HCT116 (cell line): ENCODE data around the gene SULT1A1. TPM values are rescaled to one million over a fixed set of nuclear protein-coding genes. Genes with fewer than 3 reads are reported as not detected.
"Not testable (repeated sequence)": the region's sequence is repeated elsewhere in the genome, so short reads cannot be mapped to it uniquely, and the experiment has no call there.

ENCODE experiments used
- ATAC-seq: fragments of 200-7000 bp; cut with Tn5 transposase; 2 replicates; pipeline ENCODE4 v1.9.1; 2020; ENCODE audit warnings: mild to moderate bottlenecking, moderate library complexity
- BruUV-seq: library from RNA; stranded (reverse); fragments of 400-500 nt; replicated peaks from 2 replicates; lab custom pipeline; 2021; lab: Mats Ljungman, UMichigan
- CTCF ChIA-PET: fragments of 300-600 bp; sonication (Branson Sonifier 250); formaldehyde crosslinking; loops from one replicate; lab custom pipeline; 2021; ENCODE audit warnings: antibody characterized with exemption; lab: Charles Lee
- POLR2A ChIA-PET: fragments of 300-600, 350-600 bp; sonication (Branson Sonifier 250); formaldehyde crosslinking; loops from one replicate; lab custom pipeline; 2021; ENCODE audit warnings: antibody characterized with exemption; lab: Charles Lee
- RAD21 ChIA-PET, 2 experiments: fragments of 300-600 bp; sonication (Branson Sonifier 250); formaldehyde crosslinking; loops; one replicate each; lab custom pipeline; 2023; ENCODE audit warnings: low total read pairs in 2 of 2; ENCODE audit not compliant: uncharacterized antibody in 2 of 2, unreplicated experiment in 2 of 2, low non-redundant PET in 1 of 2; lab: Charles Lee
- DNase-seq: peaks from one replicate; pipeline ENCODE4 v3.0.0-alpha.2; 2010; ENCODE audit warnings: low read depth, low spot score
- H2AFZ ChIP-seq: fragments of 200-600 bp; shearing (Covaris generic), sonication (generic); 2 replicates; pipeline ENCODE4 v1.6.1; 2017; ENCODE audit warnings: low read depth, mixed run types, mixed read lengths, antibody characterized with exemption, low read length; ENCODE audit not compliant: poor library complexity, severe bottlenecking
- H3K27ac ChIP-seq: 2 replicates; pipeline ENCODE4 v1.5.1; 2012; ENCODE audit warnings: low read depth, low read length
- H3K27me3 ChIP-seq: fragments of 200-600 bp; sonication (generic); 2 replicates; pipeline ENCODE4 v1.6.1; 2016; ENCODE audit warnings: mixed run types, low read length, mixed read lengths; ENCODE audit not compliant: insufficient read depth
- H3K36me3 ChIP-seq, 2 experiments: fragments of 200-500 bp in 1 of 2; fragments of 200-600 bp in 1 of 2; sonication (Bioruptor generic) in 1 of 2; sonication (generic) in 1 of 2; 2 replicates each; pipeline versions ENCODE4 v1.5.1 to v1.6.1; 2014 to 2016; ENCODE audit warnings: low read length in 2 of 2, inconsistent platforms in 1 of 2, mixed read lengths in 1 of 2, mixed run types in 1 of 2; ENCODE audit not compliant: insufficient read depth in 2 of 2, control insufficient read depth in 1 of 2
- H3K4me1 ChIP-seq, 2 experiments: fragments of 200-600 bp in 1 of 2; sonication (generic) in 1 of 2; 2 replicates each; pipeline versions ENCODE4 v1.5.1 to v1.6.1; 2012 to 2017; ENCODE audit warnings: low read length in 2 of 2, inconsistent platforms in 1 of 2, mild to moderate bottlenecking in 1 of 2, mixed read lengths in 1 of 2, mixed run types in 1 of 2, moderate library complexity in 1 of 2; ENCODE audit not compliant: insufficient read depth in 2 of 2, control insufficient read depth in 1 of 2
- H3K4me2 ChIP-seq: fragments of 200-600 bp; sonication (generic); 2 replicates; pipeline ENCODE4 v1.6.1; 2017; ENCODE audit warnings: mixed run types, low read length, mixed read lengths
- H3K4me3 ChIP-seq, 2 experiments: fragments of 200-600 bp in 1 of 2; sonication (generic) in 1 of 2; replicated peaks in 1 of 2; 2 replicates each; pipeline ENCODE4 v1.5.1; 2011 to 2016; ENCODE audit warnings: low read length in 2 of 2, control low read depth in 1 of 2, low read depth in 1 of 2, mild to moderate bottlenecking in 1 of 2, mixed read lengths in 1 of 2, mixed run types in 1 of 2
- H3K79me2 ChIP-seq: fragments of 200-600 bp; sonication (generic); 2 replicates; pipeline ENCODE4 v1.6.1; 2017; ENCODE audit warnings: mild to moderate bottlenecking, mixed run types, low read length, moderate library complexity, mixed read lengths; ENCODE audit not compliant: insufficient read depth
- H3K9ac ChIP-seq: fragments of 200-600 bp; sonication (generic); 2 replicates; pipeline ENCODE4 v1.6.1; 2016; ENCODE audit warnings: low read length, mixed read lengths
- H3K9me2 ChIP-seq: fragments of 200-600 bp; sonication (generic), shearing (Covaris generic); 2 replicates; pipeline ENCODE4 v1.6.1; 2017; ENCODE audit warnings: mixed run types, mild to moderate bottlenecking, moderate library complexity; ENCODE audit not compliant: insufficient read depth
- H3K9me3 ChIP-seq, 2 experiments: fragments of 200-500 bp in 1 of 2; fragments of 200-600 bp in 1 of 2; sonication (Bioruptor generic) in 1 of 2; sonication (generic) in 1 of 2; 2 replicates each; pipeline ENCODE4 v1.6.1; 2014 to 2017; ENCODE audit warnings: low read length in 2 of 2, mixed read lengths in 2 of 2, inconsistent platforms in 1 of 2, low read depth in 1 of 2, mild to moderate bottlenecking in 1 of 2, mixed run types in 1 of 2, moderate library complexity in 1 of 2; ENCODE audit not compliant: control insufficient read depth in 1 of 2, insufficient read depth in 1 of 2
- H4K20me1 ChIP-seq: fragments of 200-600 bp; sonication (generic), shearing (Covaris generic); 2 replicates; pipeline ENCODE4 v1.6.1; 2017; ENCODE audit warnings: mixed run types, mild to moderate bottlenecking, moderate library complexity; ENCODE audit not compliant: insufficient read depth
- intact Hi-C: fragments of 100-400 bp; cut with micrococcal nuclease; formaldehyde crosslinking; loops from 2 replicates; pipeline ENCODE4 v1.10.0; 2022
- total RNA-seq: library from RNA; stranded (reverse); gene quantifications from one replicate; pipeline ENCODE4 v1.2.1, GENCODE V29; 2021; ENCODE audit not compliant: unreplicated experiment

The SULT1A1 gene
- total RNA-seq, 1 experiment from 2014 or later = 23.1 TPM

DNA sequence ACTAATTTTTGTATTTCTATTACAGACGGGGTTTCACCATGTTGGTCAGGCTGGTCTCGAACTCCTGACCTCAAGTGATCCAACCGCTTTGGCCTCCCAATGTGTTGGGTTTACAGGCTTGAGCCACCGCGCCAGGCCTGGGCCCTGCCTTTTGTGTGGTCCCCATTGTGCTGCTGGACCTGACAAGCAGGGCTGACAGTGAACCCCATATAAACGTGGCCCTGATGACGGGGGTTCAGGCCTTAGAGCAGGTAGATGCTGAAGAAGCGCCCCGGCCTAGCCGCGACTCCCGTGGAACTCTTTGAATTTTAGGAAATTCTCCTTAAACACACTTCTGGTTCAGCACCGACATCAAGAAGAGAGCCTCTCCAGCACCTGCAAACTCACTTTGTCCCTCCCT lies 8.3 kb downstream of the SULT1A1 start:
- peaks cover 16 to 17% of the 10 kb centered on the region in 2 experiments for H3K4me1 ChIP-seq
- ATAC-seq, DNase-seq, H3K4me3 ChIP-seq, H3K9ac ChIP-seq, H3K4me2 ChIP-seq, H3K36me3 ChIP-seq, intact Hi-C loops, BruUV-seq, H3K79me2 ChIP-seq, H4K20me1 ChIP-seq, H3K27ac ChIP-seq, H3K9me2 ChIP-seq, H3K27me3 ChIP-seq, CTCF ChIA-PET, POLR2A ChIA-PET, H2AFZ ChIP-seq, RAD21 ChIA-PET, H3K9me3 ChIP-seq: not testable (repeated sequence)

DNA sequence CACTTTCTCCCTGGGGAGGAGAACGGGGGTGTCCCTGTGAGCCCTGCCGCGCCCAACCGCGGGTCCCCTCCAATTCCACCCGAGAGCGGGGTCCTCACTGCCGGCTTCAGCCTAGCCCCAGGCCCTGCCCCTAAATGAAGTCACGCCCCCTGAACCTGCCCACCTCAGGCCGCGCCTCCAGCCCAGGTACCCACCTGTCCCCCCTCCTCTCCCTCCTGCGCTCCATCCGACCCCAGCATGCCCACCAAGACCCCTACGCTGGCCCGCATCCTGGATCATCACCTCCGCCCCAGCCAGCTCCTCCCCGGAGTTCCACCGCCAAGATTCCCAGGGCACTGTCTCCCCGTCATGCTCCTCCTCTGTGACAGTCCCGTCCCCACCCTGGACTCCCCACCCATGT lies 8.9 kb downstream of the SULT1A1 start:
- H2AFZ ChIP-seq, H3K4me2 ChIP-seq, H4K20me1 ChIP-seq, RAD21 ChIA-PET, H3K36me3 ChIP-seq, H3K27me3 ChIP-seq, H3K4me3 ChIP-seq, H3K79me2 ChIP-seq, H3K9me3 ChIP-seq, CTCF ChIA-PET, ATAC-seq, DNase-seq, POLR2A ChIA-PET, H3K9ac ChIP-seq, H3K27ac ChIP-seq, H3K9me2 ChIP-seq, BruUV-seq, intact Hi-C loops: not testable (repeated sequence)
- peaks cover 21 to 22% of the 10 kb centered on the region in 2 experiments for H3K4me1 ChIP-seq

DNA sequence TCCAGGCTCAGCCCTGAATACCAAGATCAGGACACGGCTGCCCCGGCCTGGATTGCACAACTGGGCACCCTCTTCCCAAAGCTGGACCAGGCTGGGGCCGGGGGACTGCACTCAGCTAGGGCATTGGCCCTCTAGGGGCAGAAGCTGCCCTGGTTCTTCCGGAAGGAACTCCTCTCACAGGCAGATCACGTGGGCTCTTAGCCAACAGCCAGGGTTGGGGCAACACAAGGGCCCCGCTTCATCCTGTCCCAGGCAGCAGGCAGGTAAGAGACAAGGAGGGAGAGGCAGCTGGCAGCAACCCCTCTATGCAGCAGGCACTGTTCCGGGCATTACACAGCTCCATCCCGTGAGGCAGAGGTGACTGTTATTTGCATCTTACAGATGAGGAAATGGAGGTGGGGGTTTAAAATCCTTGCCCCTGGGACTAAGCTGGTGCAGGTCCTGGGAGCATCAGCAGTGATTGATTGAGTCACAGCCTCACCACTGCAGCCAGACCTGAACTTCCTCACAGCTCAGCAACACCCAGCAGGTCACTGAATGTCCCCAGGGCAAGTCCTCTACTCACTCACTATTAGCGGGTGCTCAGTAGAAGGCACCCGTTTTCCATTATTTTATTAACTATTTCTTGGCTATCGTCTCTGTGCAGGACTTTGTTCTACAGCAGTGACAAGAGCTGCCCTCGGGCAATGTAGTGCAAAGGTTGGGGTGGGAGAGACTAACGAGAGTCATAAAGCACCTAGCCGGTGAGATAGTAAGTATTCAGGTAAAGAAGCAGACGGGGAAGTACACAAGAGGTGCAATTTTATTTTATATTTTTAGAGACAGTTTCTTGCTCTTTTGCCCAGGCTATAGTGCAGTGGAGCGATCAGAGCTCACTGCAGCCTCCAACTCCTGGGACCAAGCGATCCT lies 10.2 kb downstream of the SULT1A1 start:
- intact Hi-C loops, RAD21 ChIA-PET: not testable (repeated sequence)

More for the DNA sequence above, 10.2 kb downstream of the SULT1A1 start:
- DNase-seq, H3K27ac ChIP-seq, H4K20me1 ChIP-seq, H3K27me3 ChIP-seq, BruUV-seq, POLR2A ChIA-PET, H3K79me2 ChIP-seq, H3K9me2 ChIP-seq, H3K4me2 ChIP-seq, H3K9me3 ChIP-seq, H3K9ac ChIP-seq, H2AFZ ChIP-seq, H3K36me3 ChIP-seq, CTCF ChIA-PET, H3K4me3 ChIP-seq: not testable (repeated sequence)
- peak; percentile 39 for ATAC-seq
- peaks cover 21 to 22% of the 10 kb centered on the region in 2 experiments for H3K4me1 ChIP-seq
